Measurements from ENCODE around the gene COLEC12. TPM values are rescaled to one million over a fixed set of nuclear protein-coding genes. Genes with fewer than 3 reads are reported as not detected.

Gene COLEC12
- total and polyA plus RNA-seq, 12 donors: 1.5 to 19.5 (median 8.6) TPM

DNA sequence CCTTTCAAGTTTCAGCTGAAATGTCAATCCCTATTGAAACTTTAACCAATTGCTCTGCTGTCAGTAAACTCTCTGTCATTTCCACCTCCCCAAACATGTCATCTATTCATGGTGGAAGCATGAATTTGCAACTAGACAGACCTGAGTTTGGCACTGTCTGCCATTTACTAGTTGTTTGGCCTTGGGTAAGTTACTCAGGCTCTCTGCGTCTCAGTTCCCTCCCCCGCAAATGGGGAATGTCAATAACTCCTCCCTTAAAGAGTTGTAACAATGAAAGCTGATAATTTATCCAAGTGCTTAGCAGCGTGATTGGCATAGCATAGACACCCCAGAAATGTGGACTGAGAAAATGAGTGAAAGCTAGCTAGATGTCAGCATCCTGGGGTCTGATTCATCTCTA lies 159.4 kb downstream of the COLEC12 start:
- TF ChIP-seq CTCF (IDR thresholded peaks at IDR 0.05) (no peak), POLR2A (IDR thresholded peaks at IDR 0.05) (no peak)
- 41 to 66% (median 53%) methylated on average over 3 of the region's 3 CpGs for WGBS, 4 donors
- peaks cover 0 to 11% of the 10 kb centered on the region in 2 donors for H3K4me1 ChIP-seq (replicated peaks in 1 of 2)
- H3K27me3 ChIP-seq: no peaks in the 10 kb centered on the region
- H3K27ac ChIP-seq: no peak overlapping the region
- intact Hi-C loops (cut with DNase I): no loop called here
- no peaks in the 10 kb centered on the region for H3K36me3 ChIP-seq (replicated peaks in 1 of 2)
- no peak for DNase-seq
- no peak overlapping the region for H3K4me3 ChIP-seq
- no peaks in the 10 kb centered on the region for H3K9me3 ChIP-seq (replicated peaks in 1 of 3)

DNA sequence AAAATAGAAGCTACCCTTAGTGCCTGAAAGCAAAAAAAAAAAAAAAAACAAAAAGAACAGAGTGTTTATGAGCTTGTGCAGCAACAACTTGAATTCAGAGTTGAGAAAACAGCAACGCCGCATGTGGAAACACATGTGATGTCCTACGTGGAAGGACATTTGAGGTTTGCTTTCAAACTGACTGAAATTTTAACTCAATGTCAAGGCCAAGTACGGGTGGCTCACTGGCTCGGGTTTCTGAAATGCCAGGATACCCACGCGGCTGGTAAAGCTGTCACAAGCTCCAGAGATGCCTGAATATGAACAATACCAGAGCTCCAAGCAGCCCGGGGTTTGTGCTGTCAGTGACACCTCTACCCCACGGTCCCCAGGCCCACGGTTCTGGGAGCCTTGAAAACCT lies 160.5 kb downstream of the COLEC12 start:
- intact Hi-C loops (cut with DNase I): no loop called here
- H3K4me1 ChIP-seq (replicated peaks in 1 of 2): peaks cover 0 to 11% of the 10 kb centered on the region in 2 donors
- no peaks in the 10 kb centered on the region for H3K36me3 ChIP-seq (replicated peaks in 1 of 2)
- no peaks in the 10 kb centered on the region for H3K27me3 ChIP-seq
- 45 to 47% (median 47%) methylated on average over 9 to 10 of the region's 10 CpGs for WGBS, 4 donors
- H3K4me3 ChIP-seq: no peak overlapping the region
- H3K27ac ChIP-seq: no peak overlapping the region
- no peaks in the 10 kb centered on the region for H3K9me3 ChIP-seq (replicated peaks in 1 of 3)
- no peak for TF ChIP-seq CTCF (IDR thresholded peaks at IDR 0.05)
- no peak for TF ChIP-seq POLR2A (IDR thresholded peaks at IDR 0.05)
- DNase-seq: peak in 6 of 7 donors; percentile 25 to 78 (median 48)

DNA sequence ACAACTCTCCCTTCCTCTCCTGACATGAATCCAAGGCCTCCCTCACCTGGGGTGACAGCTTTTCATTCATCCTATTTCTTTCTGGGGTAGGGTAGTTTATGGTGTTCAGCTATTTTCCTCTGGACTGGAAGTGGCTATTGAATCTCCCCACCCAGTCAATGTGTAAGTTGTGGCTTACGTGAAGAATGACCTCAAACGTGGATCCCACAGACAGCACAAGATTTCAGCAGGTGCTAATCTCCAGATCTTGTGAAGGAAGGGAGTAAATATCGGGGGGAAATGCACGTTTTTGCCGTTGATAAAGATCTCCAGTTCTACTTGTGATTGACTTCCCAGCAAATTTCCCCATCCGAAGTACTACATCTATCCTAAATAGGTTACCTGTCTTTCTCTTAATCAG lies 161.3 kb downstream of the COLEC12 start:
- WGBS, 4 donors: 77 to 92% (median 86%) methylated on average over 6 of the region's 6 CpGs
- no peak for TF ChIP-seq POLR2A (IDR thresholded peaks at IDR 0.05)
- TF ChIP-seq CTCF (IDR thresholded peaks at IDR 0.05): no peak
- H3K9me3 ChIP-seq (replicated peaks in 1 of 3): no peaks in the 10 kb centered on the region
- no peaks in the 10 kb centered on the region for H3K27me3 ChIP-seq
- DNase-seq: no peak
- no peaks in the 10 kb centered on the region for H3K36me3 ChIP-seq (replicated peaks in 1 of 2)
- intact Hi-C loops (cut with DNase I): no loop called here
- H3K4me3 ChIP-seq: no peak overlapping the region
- peaks cover 0 to 11% of the 10 kb centered on the region in 2 donors for H3K4me1 ChIP-seq (replicated peaks in 1 of 2)
- no peak overlapping the region for H3K27ac ChIP-seq

DNA sequence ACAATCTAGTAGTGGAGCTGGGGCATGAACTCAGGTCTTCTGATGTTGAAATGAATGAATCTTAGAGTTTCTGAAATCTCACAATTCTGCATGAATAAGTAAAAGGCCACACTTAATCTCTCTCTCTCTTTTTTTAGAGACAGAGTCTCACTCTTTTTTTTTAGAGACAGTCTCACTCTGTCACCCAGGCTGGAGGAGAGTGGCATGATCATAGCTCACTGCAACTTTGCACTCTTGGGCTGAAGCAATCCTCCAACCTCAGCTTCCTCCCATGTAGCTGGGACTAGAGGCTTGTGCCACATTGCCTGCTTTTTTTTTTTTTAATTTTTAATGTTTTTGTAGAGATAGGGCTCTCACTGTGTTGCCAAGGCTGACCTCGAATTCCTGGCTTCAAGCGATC lies 163.8 kb downstream of the COLEC12 start:
- 20 to 71% (median 57%) methylated on average over 2 of the region's 2 CpGs for WGBS, 4 donors
- peak in 1 of 7 donors; percentile 8 for DNase-seq
- no peak overlapping the region for H3K4me3 ChIP-seq
- H3K36me3 ChIP-seq (replicated peaks in 1 of 2): no peaks in the 10 kb centered on the region
- H3K27ac ChIP-seq: no peak overlapping the region
- H3K4me1 ChIP-seq (replicated peaks in 1 of 2): peaks cover 0 to 11% of the 10 kb centered on the region in 2 donors
- no peaks in the 10 kb centered on the region for H3K9me3 ChIP-seq (replicated peaks in 1 of 3)
- TF ChIP-seq CTCF (IDR thresholded peaks at IDR 0.05) (no peak), POLR2A (IDR thresholded peaks at IDR 0.05) (no peak)
- intact Hi-C loops (cut with DNase I): no loop called here
- H3K27me3 ChIP-seq: no peaks in the 10 kb centered on the region
